HG03280 (cell line): ENCODE measurements around the gene MMP24OS.

Source experiments
- ATAC-seq: cut with Tn5 transposase; IDR thresholded peaks from one replicate; pipeline ENCODE4 v1.9.1; 2021; ENCODE audit warnings: mild to moderate bottlenecking, moderate library complexity; ENCODE audit not compliant: unreplicated experiment

Gene MMP24OS

DNA sequence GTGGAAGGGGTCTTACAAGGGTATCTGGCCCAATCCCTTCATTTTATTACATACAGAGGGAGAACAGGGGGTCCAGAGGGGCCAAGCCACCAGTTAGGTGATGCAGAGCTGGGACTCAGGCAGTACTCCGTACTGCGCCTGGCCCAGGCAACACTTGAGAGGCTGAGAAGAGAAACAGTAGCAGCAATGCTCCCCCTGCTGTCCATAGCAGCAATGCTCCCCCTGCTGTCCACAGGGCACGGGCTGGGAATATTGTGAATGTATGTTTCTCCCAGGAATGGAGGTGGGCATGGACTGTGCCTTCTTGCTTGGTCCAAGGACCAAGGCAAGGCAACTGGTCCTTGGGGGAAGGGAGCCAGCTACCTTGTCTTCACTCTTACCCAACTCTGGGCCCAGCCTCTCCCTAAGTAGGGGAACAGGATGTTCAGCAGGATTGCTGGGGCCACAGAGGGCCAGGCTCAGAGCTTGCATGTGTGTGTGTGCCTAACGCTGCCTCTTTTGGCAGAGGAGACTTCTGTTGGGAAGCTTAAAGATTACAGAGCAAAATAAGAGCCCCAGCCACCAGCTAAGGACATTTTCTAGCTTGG, 29.1 kb upstream of the MMP24OS start:
- ATAC-seq, result no peak

GRCh38 chr20:35305682-35306556, 28.0 kb upstream of the MMP24OS start:
- ATAC-seq, result no peak

DNA sequence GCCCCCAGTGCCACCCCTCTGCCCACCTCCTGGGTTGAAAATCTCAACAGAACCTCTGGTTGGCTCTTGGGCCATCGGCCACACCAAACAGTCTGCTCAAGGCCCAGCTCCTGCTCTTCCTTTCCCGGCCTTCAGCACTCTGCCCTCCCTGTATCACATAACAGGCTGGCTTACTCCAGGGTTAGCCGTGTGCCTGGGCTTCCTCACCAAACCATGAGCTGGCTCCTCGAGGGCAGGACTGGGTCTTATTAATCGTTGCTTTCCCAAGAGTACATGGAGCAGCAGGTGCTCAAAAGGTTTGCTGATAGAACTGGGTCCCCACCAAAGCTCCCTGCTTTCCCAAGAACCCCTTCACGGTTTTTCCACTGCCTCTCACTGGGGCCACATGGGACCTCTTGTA, 27.0 kb upstream of the MMP24OS start:
- ATAC-seq, result no peak

- peak; percentile 49 for ATAC-seq
Measured at GRCh38 chr20:35303735-35304491, 26.0 kb upstream of the MMP24OS start.

- ATAC-seq, result no peak
Measured at GRCh38 chr20:35303382-35303734, 25.4 kb upstream of the MMP24OS start.

DNA sequence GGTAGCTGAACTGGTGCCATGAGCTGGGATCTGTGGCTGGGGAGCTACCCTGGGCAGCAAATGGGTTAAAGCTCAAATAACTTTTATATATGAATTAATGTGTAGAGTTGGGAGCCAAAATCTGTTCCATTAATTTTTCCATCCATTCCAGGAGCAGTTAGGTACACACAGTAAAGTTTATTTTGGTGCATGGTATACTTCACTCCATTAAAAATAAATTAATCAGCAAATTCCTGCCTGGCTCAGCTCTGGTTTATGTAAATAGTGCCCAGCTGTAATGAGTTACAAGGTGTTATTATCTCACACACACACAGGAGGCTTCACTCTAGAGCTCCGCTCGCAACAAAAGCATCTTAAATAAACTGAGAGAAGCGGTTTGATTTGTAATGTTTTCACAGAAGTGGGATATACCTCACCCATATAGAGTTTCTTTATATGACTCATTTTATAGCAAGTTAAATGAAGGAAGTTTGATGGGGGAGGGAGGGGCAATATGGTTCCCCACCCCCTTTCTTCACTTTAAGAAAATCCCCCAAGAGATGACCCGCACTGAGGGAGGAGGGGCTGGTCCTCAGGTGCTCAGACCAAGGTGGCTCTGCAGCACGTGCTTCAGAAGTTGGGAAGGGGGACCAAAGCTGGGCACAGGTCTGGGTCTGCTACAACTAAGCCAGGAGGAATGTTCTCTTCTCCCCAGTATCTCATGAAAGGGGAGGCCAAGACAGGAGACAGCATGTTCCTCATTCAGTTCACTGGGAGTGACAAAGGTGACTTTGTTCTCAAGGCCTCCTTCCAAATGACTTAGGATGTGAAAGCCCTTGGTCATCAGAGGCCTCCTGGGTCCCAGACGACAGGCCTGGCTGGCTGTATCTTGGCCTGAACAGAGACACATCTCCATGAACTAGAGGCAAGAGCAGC, 24.8 kb upstream of the MMP24OS start:
- ATAC-seq, result no peak

- no peak for ATAC-seq
Measured at GRCh38 chr20:35301426-35301825, 23.5 kb upstream of the MMP24OS start.

DNA sequence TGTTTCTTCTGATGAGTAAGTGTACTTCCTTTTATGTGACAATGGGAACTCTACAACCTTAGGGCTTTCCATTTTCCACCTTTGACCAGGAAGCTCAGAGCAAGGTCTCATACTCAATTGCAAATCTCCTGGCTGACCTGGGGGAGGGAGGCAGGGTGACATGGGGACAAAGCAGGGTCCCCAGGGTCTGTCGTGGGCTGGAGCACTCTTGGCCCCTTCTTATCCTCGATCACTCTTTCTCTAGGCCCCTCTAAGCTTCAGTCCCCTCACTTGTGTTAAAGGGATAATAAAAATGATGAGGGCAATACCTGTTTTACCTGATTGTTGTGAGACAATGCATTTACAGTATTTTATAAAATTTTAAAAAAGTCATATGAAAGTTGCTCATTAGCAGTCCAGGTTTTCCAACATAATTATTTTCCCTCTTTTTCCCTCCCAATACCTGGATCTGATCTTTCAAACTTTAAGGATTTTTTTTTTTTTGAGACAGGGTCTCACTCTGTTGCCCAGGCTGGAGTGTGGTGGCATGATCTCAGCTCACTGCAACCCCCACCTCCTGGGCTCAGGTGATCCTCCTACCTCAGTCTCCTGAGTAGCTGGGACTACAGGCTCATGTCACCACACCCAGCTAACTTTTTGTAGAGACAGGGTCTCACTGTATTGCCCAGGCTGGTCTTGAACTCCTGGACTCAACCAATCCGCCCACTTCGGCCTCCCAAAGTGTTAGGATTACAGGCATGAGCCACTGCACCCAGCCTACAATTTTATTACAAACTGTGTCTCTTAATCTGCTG, 22.7 kb upstream of the MMP24OS start:
- no peak for ATAC-seq

- no peak for ATAC-seq
Measured at GRCh38 chr20:35299780-35300179, 21.9 kb upstream of the MMP24OS start.

DNA sequence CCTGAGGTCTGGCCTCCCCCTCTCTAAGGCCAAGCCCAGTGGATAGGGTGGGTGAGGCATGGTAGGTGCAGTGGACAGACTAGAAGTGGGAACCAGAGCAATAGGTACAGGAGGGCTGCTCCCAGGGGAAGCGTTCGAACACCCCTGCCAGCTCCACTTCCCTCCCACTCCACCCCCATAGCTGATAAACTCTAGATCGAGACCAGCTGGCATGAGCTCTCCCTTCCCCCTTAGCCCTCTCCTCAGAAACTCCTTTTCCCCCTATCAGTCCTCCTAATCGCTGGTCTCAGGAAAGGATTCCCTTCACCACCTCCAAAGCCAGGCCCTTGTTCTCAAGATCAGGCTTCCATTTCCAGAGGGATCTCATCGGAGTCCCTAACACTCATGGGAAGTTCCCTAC, 20.3 kb upstream of the MMP24OS start:
- no peak for ATAC-seq

DNA sequence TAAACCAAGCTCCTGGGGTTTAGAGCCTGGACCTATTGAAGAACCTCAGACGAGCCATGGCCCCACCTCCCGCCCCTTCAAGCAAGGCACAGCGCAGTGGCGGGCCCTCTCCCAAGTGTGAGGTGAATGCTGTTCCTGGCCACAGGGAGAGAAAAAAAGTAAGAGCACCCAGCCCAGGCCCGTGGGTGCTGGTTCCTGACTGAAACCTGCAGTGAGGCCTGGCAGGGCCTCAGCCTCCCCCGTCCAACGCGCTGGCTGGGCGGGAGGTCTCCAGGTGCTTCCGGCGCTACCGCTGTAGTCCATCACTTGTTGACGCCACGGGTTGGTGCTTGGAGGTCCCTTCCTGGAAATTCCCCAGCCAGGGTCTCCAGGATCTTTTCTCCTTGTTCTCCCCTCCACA, 19.8 kb upstream of the MMP24OS start:
- no peak for ATAC-seq

- ATAC-seq, result no peak
Measured at GRCh38 chr20:35297155-35297554, 19.2 kb upstream of the MMP24OS start.

DNA sequence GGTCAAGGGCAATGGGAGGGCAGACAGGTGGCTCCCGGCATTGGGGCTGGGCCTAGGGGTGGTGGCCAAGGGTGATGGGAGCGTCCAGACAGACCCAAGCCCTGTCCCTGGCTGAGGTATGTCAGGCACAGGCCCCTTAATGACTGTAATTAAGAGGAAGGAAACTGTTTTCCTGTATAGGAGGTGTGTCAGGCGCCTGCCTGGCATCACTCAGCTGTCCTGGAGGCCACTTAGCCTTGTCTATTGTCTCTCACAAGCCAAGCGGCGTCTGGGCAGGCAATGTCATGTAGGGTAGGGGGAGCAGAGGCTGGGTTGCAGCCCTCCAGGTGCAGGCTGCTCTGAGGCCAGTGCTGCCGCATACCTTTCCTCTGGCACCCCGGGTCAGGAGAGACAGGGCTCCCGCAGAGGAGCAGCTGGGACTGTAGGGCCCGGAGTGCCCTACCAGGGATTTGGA, 18.2 kb upstream of the MMP24OS start:
- ATAC-seq, result no peak

DNA sequence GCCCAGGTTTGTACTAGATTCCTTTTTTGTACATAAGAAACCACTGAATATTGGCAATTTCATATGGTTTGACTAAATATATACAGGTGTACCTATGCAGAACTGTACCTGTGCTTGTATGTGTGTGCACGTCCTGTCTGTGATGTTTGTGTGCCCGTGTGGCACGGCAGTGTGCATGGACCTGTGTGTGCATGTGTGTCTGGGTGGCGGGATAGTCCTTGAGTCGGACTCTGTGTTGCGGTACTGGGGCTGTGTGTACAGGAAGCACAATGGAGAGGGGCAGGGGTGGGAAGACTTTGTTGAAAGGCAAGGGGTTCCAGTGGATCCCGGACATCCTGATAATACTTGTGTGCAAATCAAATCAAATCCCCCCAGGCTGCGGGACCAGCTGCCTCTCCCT, 17.8 kb upstream of the MMP24OS start:
- no peak for ATAC-seq

- no peak for ATAC-seq
Measured at GRCh38 chr20:35295058-35295457, 17.1 kb upstream of the MMP24OS start.

DNA sequence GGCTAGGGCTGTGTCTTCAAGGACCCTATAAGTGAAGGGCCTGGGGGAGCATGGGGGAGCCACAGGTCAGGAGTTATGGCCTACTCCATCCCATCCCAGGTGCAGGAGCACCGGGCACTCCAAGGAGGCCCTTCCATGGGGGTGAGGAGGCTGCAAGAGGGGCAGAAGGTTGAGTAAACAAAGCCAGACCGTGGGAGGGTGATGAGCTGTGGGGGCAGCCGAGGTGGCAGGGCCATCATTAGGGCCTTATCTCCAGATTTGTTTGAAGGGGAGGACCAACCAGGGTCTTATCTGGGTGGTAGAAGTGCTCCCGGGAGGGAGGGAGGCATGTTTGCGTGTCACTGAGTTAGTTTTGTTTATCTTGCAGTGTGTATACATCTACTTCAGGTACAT, 16.4 kb upstream of the MMP24OS start:
- no peak for ATAC-seq

- no peak for ATAC-seq
Measured at GRCh38 chr20:35293303-35294292, 15.7 kb upstream of the MMP24OS start.

DNA sequence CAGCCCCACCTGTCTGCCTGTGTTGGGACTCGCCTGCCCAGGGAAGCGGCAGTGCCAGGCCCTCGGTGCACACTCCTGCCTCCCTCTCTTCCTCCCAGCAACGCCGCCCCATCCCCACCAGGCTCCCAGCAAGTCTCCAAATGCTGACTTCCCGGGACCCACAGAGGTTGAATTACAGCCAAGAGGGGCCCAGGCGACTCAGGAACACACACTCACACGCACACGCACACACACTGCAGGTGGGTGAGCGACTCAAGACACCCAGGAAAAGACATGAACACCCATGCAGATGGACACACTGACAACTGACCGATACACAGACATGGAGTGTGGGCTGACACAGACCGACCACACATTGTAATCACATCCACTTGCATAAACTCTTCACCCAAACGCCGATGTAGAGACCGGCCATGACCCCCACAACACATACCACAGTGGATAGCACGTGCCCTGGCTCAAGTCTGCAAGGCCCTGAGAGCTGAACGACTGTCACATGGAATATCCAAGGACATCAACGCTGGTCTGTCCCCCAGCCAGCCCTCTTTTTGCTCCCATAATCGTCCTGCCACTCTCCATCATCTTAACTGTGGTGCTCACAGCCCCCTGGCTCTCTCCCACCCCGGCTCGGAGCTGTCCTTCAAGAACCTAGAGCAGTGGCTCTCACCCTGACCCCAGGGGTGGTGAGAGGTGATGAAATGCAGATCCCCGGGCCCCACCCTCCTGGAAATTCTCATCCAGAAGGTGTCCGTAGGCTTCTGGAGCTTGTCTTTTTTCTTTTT, 14.8 kb upstream of the MMP24OS start:
- ATAC-seq, result no peak
